Spleen (tissue), 7 donors: ENCODE measurements around the gene GRXCR1.

ENCODE experiments used
- POLR2A ChIP-seq, 3 donors: fragments of 450-650 bp; IDR thresholded peaks; one replicate each; pipeline ENCODE4 v1.5.1; 2017; ENCODE audit warnings: antibody characterized with exemption in 3 of 3, mild to moderate bottlenecking in 1 of 3
- TF ChIP-seq, protein P1 (sequence below), 11 experiments: fragments of 200-600 bp in 7 of 11; fragments of 450-650 bp in 4 of 11; sonication (generic) in 4 of 11; IDR thresholded peaks in 8 of 11; conservative IDR thresholded peaks in 3 of 11; 1 replicate in 7 of 11; 2 replicates in 4 of 11; pipeline versions ENCODE4 v1.4.0 to v1.8.0; 2016 to 2021; ENCODE audit warnings: antibody characterized with exemption in 11 of 11, inconsistent platforms in 4 of 11, mild to moderate bottlenecking in 1 of 11
- donor health status: DM: no; HTN: no; CAD: no; lungs with moderate emphysema.
- donor health status: DM: no; HTN: no; CAD: no.
- donor health status: DM: no; HTN: no; CAD: no.

GRCh38 chr4:42925921-42926320 lies 33.4 kb downstream of the GRXCR1 start:
- TF ChIP-seq, protein P1, sequence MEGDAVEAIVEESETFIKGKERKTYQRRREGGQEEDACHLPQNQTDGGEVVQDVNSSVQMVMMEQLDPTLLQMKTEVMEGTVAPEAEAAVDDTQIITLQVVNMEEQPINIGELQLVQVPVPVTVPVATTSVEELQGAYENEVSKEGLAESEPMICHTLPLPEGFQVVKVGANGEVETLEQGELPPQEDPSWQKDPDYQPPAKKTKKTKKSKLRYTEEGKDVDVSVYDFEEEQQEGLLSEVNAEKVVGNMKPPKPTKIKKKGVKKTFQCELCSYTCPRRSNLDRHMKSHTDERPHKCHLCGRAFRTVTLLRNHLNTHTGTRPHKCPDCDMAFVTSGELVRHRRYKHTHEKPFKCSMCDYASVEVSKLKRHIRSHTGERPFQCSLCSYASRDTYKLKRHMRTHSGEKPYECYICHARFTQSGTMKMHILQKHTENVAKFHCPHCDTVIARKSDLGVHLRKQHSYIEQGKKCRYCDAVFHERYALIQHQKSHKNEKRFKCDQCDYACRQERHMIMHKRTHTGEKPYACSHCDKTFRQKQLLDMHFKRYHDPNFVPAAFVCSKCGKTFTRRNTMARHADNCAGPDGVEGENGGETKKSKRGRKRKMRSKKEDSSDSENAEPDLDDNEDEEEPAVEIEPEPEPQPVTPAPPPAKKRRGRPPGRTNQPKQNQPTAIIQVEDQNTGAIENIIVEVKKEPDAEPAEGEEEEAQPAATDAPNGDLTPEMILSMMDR (IDR thresholded peaks at IDR 0.05 in 8 of 11, conservative IDR thresholded peaks at IDR 0.05 in 3 of 11), result no peak
- TF ChIP-seq POLR2A (IDR thresholded peaks at IDR 0.05), result no peak
